ENCODE data around the gene IER5L. TPM values are rescaled to one million over a fixed set of nuclear protein-coding genes. Genes with fewer than 3 reads are reported as not detected.
A peak's percentile ranks its signal among the peaks of the same experiment; 100 is the strongest.
"Not testable (repeated sequence)": the region's sequence is repeated elsewhere in the genome, so short reads cannot be mapped to it uniquely, and the experiment has no call there.

The IER5L gene
- total RNA-seq, 2 donors from 2014 or later = 23.5 to 35.0 TPM

GRCh38 chr9:129131300-129132145 is 46.5 kb downstream of the IER5L start:
- intact Hi-C loops (cut with DNase I) = loop anchor here in 1 of 2 donors (2.0 to 10.0 kb wide), 2 partner anchors 479 to 653 kb away; no protein-coding TSS in a partner anchor
- peak; percentile 93 for DNase-seq (ENCODE audit: low spot score)

- no peak for DNase-seq (ENCODE audit: low spot score)
- intact Hi-C loops (cut with DNase I) = loop anchor here in 1 of 2 donors (10.0 kb wide), 1 partner anchor 654 kb away; no protein-coding TSS in a partner anchor
Measured at GRCh38 chr9:129130791-129131190, 47.3 kb downstream of the IER5L start.

GRCh38 chr9:129130271-129130670 is 47.8 kb downstream of the IER5L start:
- intact Hi-C loops (cut with DNase I) = loop anchor here in 1 of 2 donors (10.0 kb wide), 1 partner anchor 655 kb away; no protein-coding TSS in a partner anchor
- not testable (repeated sequence) for DNase-seq (ENCODE audit: low spot score)

GRCh38 chr9:129128689-129129088 is 49.4 kb downstream of the IER5L start:
- intact Hi-C loops (cut with DNase I) = no loop called here
- DNase-seq (ENCODE audit: low spot score) = no peak

- no peak for DNase-seq (ENCODE audit: low spot score)
- intact Hi-C loops (cut with DNase I) = no loop called here
Measured at GRCh38 chr9:129126749-129127618, 51.1 kb downstream of the IER5L start.

Other genes starting within 250 kb of the IER5L start
- gene DOLK, start 230.7 kb downstream of the IER5L start, total RNA-seq = 1 to 10 TPM; 9.0 to 10.0 TPM
- gene NUP188, start 230.6 kb downstream of the IER5L start, total RNA-seq = 10 to 100 TPM; 33.2 to 34.1 TPM
- gene SH3GLB2, start 149.9 kb downstream of the IER5L start, total RNA-seq = 10 to 100 TPM; 64.3 to 68.7 TPM
- 10 to 100 TPM; 14.8 to 21.1 TPM for gene MIGA2, start 141.6 kb downstream of the IER5L start, total RNA-seq
- gene DOLPP1, start 97.2 kb downstream of the IER5L start, total RNA-seq = 1 to 10 TPM; 4.4 to 5.7 TPM
- gene CRAT, start 67.5 kb downstream of the IER5L start, total RNA-seq = 10 to 100 TPM; 53.8 to 59.5 TPM
- gene PTPA, start 66.8 kb downstream of the IER5L start, total RNA-seq = 100 to 1,000 TPM in 1 of 2 donors, 10 to 100 TPM in 1; 82.4 to 100 TPM

All from posterior vena cava (tissue), 2 donors.